CD4-positive, alpha-beta T cell treated with Interleukin-15 for 4 hours (primary cell): ENCODE results near the gene C4orf17.
"Not testable (repeated sequence)": the region's sequence is repeated elsewhere in the genome, so short reads cannot be mapped to it uniquely, and the experiment has no call there.

ENCODE experiments used
- DNase-seq: peaks from one replicate; pipeline ENCODE4 v3.0.0-alpha.2; 2020; ENCODE audit warnings: low spot score

C4orf17 gene

DNA sequence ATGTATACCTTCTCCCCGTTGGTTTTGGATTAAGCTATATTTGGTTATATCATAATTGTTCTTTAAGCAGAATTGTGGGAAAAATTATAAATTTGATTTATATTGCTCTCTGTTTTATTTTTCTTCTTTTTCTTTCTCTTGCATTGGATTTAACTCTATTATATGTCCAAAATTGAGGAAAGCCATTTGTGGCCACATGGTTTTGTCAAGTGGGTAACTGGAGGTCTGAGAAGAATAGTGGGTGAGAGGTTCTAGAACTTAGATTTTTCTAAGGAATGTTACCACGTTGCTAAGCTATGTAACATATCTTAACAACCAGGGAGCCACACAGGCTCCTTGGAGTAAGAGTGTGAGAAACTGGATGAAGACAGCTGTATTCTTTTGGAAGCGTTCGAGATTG lies at the start of gene C4orf17:
Gene C4orf17 (plus strand): TSS at position 301 of the 400 bp plus-strand sequence. CDS start 2,061 bp downstream, outside the sequence.
- no peak for DNase-seq

- DNase-seq, result no peak
These were observed 49.0 kb upstream of the C4orf17 start for GRCh38 chr4:99461623-99462401.

GRCh38 chr4:99462875-99463464 lies 47.9 kb upstream of the C4orf17 start:
- peak; percentile 49 for DNase-seq

DNA sequence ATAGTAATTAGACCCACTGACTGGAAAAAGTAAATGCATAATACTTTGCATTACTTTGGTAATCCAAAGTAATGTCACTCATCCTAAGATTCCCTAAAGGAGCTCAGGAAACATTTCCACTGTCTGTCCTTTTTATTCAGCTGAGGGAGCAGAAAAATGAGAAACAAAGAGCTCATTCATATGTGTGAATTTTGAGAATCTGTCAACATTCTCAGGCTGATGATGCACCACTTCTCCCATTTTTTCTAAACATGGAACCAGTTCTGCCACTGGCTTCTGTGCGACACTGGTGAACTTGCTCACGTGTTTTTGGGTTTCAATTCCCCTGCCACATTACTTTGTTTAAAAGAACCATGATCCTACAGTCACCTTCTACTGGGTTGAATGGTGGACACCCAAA lies 47.3 kb upstream of the C4orf17 start:
- no peak for DNase-seq

GRCh38 chr4:99467887-99468286 lies 42.9 kb upstream of the C4orf17 start:
- DNase-seq, result no peak

DNA sequence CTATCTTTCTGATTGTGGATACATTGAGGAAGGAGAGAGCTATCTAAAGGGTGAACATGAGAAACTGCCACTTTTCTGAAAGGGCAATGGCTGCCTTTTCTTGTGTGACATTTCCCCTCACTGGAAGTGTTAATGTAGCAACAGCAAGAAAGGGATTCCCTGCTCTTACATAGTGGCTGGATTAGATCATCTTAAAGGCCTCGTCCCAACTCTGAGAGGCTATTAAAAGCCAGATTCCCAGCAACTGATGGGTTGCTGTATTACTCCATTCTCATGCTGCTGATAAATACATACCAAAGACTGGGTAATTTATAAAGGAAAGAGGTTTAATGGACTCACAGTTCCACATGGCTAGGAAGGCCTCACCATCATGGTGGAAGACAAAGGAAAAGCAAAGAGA lies 41.9 kb upstream of the C4orf17 start:
- DNase-seq, result no peak

- no peak for DNase-seq
These were observed 39.5 kb upstream of the C4orf17 start for GRCh38 chr4:99471349-99471748.

DNA sequence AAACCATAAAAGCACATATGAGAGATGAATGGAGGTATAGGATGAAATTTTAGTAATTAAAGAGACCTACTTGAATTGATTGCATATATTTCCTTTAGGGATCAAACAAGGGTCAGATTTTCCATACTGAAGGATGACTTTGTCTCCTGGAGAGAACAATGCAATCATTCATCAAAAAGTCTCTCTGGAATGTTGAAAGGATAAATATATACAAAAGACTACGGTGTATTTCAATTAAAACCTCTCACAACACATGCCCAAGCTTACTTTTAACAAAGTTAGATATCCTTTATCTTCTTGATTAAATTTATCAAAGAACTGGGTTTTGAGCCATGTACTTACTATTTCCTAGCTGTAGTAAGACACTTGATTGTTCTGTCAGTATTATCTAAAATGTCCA lies 38.9 kb upstream of the C4orf17 start:
- DNase-seq, result no peak

DNA sequence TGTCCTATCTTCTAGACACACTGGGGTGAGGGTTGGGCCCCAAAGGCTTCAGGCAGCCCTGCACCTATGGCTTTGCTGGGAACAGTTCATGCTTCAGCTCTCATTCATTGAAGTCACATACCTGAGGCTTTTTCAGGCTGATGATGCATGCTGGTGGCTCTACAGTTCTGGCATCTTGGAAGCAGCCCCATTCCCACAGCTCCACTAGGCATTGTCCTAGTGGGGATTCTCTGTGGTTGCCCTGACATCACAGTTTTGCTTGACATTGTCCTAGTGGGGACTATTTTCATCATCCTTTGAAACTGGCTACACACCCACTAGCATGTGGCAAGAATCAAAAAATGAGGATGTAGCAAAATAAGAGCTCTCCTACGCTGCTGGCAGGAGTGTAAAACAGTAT lies 37.7 kb upstream of the C4orf17 start:
- DNase-seq, result no peak

GRCh38 chr4:99483636-99484035 lies 27.2 kb upstream of the C4orf17 start:
- no peak for DNase-seq

DNA sequence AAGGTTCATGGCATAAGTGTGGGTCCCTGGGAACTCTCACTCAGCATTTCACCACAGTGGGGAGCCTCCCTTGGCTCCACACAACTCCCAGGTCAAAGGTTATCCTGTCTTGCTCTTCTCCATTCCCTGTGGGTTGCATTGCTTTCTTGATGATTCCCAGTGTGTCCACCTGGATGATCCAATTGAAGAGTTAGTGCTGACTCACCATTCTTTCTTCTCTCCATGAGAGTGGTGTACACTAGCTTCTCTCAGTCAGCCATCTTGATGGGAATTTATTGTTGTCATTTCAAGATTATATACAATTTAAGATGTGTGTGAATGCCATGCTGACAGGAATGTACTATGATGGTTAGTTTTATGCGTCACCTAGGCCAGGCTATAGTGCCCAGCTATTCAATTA lies 25.6 kb upstream of the C4orf17 start:
- DNase-seq, result no peak

- DNase-seq, result not testable (repeated sequence)
These were observed 24.2 kb upstream of the C4orf17 start for GRCh38 chr4:99486648-99487047.

DNA sequence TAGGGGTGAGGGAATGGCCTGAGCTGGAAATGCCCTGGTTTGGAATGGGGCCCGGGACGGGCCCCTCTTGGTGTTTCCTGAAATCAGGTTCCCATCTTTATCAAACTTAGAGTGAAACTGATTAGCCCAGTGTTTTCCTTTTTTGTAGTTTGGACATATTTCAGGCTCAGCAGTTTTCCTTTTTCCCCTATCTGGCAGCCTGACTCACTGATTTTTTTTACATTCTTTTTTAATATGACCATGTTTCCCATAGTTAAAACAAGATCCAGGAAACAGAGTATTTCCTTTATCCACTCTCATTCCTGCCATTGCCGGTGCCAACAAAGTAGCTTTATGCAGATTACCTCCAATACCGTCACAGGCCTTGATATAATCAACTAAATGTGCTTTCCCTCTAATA lies 20.5 kb upstream of the C4orf17 start:
- DNase-seq, result no peak

- DNase-seq, result no peak
These were observed 5.9 kb upstream of the C4orf17 start for GRCh38 chr4:99504804-99505502.

DNA sequence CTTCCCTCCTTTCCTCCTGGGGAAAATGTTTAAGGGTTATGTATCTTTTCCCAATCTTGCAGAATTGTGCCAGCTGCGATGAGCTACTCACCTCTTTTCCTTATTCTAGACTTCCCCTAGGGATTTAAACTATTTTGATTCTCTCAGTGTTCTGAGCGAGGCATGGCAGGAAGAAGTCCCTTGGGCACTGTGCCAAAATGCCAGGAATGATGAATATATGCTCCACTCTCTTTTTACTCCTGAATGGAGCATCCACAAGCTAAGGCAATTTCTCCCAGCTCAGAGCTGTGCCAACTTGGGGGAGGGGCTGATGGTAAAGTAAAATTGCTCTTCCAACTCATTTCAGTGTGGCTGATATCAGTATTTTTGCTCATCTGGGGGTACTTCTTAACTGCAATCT lies 4.0 kb upstream of the C4orf17 start:
- no peak for DNase-seq

DNA sequence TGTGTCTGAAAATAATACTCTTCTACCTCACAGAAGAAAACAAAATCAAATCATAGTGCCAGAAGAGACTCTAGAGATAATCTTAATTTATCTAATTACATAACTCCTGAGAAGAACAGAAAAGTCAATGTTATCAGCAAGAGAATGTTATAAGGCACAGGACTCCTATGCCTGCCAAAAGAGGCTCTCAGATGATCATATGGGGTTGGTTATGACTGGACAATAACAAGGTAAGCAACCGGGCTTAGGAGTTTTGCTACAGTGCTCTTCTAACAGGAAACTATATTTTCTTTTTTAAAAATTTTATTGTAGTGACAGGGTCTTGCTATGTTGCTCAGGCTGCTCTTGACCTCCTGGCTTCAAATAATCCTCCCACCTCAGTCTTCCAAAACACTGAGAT lies 3.5 kb upstream of the C4orf17 start:
- no peak for DNase-seq

- peak; percentile 48 for DNase-seq
These were observed 3.1 kb upstream of the C4orf17 start for GRCh38 chr4:99507762-99508161.

DNA sequence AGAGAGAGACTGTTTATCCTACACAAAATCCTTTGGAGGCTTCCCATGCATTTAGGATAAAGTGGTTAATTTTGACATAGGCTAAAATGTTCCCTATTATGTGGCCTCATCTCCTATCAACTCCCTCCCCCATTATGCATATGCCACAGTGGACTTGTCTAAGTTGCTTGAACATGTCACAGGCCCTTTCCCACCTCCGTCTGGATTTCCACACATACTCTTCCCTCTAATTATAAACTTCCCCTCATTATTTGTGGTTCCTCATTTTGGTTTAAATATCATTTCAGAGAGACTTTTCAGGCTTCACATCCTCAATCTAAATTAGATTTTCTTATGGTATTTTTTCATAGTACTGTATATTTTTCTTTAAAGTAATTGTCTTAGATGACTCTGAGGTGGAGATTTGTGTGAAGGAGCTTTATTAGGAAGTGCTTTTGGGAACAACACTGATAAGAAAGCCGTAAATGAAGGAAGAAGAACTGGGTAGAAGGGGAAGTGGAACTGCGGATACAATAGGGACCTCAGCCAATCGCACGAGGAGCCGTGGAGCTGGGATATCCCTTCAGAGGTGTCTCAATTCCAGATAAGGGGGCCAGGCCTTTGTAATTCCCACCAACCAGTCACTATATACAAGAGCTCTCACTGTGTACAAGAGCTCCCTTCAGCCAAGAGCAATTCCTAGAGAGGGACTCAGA lies 7.9 kb downstream of the C4orf17 start:
- no peak for DNase-seq

DNA sequence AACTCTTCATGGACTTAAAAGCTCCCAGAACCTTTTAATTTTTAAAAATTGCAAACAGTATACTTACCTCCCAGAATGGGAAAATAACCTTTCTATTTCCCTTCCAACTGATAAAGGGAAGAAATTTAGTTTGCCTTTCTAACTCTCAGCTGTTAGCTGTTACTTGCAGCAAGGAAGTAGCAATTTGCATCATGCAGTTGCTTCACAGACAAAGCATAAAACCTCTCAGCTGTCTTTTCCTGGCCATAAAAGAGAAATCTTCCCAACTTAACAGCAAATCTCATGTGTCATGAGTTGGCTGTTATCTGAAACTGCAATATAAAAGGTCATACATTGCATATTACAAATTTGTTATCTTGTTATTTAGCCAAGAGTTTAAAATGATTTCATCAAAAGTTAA lies 18.4 kb downstream of the C4orf17 start:
- no peak for DNase-seq

GRCh38 chr4:99529956-99530355 lies 19.1 kb downstream of the C4orf17 start:
- no peak for DNase-seq

DNA sequence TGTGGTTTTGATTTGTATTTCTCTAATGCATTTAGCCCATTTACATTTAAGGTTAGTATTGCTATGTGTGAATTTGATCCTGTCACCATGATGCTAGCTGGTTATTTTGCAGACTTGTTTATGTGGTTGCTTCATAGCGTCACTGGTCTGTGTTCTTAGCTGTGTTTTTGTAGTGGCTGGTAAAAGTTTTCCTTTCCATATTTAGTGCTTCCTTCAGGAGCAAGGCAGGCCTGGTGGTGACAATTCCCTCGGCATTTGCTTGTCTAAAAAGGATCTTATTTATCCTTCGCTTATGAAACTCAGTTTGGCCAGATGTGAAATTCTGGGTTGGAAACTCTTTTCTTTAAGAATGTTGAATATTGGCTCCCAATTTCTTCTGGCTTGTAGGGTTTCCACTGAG lies 23.9 kb downstream of the C4orf17 start:
- DNase-seq, result not testable (repeated sequence)

GRCh38 chr4:99536271-99536670 lies 25.4 kb downstream of the C4orf17 start:
- DNase-seq, result no peak

DNA sequence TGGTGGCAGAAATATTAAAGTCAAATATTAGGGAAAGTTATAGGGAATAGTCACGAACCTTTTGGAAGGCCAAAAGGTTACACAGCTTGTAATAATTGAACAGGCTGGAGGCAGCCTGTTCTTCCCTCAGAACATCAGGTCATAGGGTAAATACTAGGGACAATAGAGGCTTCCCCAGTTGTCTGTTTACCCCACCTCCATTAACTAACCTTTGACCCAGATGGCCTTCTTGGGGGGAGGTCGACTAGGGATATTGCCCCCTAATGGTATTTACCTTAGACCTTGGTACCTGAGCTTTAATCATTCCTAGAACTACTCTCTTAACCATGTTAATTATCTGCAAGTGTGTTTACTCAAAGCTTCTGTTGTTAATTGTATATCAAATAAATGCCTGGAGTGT lies 26.0 kb downstream of the C4orf17 start:
- DNase-seq, result no peak
